Measurements from ENCODE around the gene KRT13. TPM values are rescaled to one million over a fixed set of nuclear protein-coding genes. Genes with fewer than 3 reads are reported as not detected.

Gene KRT13
- total and polyA plus RNA-seq, 2 of the 4 experiments (the other 2 are of a cell fraction), result 0.18 to 0.56 TPM

DNA sequence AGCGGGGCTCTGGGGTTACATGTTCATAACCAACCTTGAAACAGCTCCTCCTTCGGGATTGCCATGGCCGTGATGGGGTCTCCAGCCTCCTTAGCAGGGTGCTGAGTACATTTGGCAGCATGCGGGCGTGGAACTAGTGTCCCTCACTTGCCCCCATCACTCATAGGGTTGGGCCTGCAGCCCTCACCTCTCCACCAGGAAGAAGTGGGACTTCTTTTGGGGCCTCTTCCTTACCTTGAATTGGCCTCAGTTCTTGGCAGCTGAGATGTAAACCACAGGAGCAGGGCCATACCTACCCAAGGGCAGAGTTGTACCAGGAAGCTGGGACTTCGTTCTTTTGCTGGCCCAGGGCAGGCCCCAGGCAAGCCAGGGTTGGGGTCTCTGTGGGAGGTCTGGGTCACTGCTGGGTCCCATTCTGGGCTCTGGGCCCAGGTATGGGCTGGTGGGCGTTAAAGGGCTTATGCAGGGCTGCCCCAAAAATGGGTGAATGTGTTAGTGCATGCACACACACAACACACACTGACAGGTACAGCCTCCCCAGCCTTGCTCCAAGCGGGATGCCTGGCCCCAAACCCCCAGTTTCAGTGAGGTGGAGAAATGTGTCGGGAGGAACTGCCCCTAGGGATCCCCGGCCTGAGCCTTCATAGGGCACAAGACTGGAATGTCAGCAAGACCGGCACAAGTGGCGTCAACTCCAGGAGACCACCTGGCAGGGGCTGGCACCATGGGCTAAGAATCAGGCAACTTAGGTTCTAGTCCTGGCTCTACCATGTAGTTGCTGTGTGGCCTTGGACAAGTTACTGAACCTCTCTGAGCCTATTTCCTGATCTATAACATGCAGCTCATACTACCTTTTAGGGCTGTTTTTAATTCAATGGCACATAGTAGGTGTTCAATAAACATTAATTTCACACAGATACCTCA is 17.2 kb upstream of the KRT13 start (continued):
- TF ChIP-seq CHD1 (IDR thresholded peaks at IDR 0.05; ENCODE audit: low read depth, low read length) (no peak), RAD21 (IDR thresholded peaks at IDR 0.05; ENCODE audit: low read length) (no peak), MAFK (IDR thresholded peaks at IDR 0.05; ENCODE audit: low read depth, low read length) (no peak)

Data from IMR-90 (cell line).